Measurements from ENCODE around the gene TOP3B. TPM values are rescaled to one million over a fixed set of nuclear protein-coding genes. Genes with fewer than 3 reads are reported as not detected.

Gene TOP3B
- total and polyA plus RNA-seq, 10 of the 15 experiments (the other 5 are each of a cell fraction or from before 2014, with no cell fraction given) = 0.60 to 47.3 (median 33.7) TPM

DNA sequence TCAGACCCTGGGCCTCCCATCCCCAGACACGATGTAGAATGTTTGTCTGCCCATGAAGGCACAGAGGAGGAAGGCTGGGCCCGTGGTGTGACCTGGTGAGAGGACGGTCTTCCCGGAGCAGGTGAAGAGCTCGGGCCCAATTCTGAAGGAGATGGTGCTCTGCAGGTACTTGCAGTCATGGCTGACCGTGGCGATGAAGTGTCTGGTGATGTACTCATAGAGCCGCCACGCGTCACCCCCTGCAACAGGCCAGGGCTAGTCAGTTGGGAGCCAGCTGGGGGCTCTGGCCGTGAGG is 20.0 kb downstream of the TOP3B start:
- TF ChIP-seq BHLHE40 (IDR thresholded peaks at IDR 0.05; ENCODE audit: borderline replicate concordance in 1 of 2, low read depth in 2 of 2, low read length in 1 of 2) (no peak), ZNF217 (IDR thresholded peaks at IDR 0.05) (no peak), CHD2 (IDR thresholded peaks at IDR 0.05; ENCODE audit: borderline replicate concordance, low read depth, low read length) (no peak), MEF2B (IDR thresholded peaks at IDR 0.05; ENCODE audit: partially characterized antibody, poor library complexity, severe bottlenecking) (no peak), NR2F1 (conservative IDR thresholded peaks at IDR 0.05) (no peak), ZBED1 (IDR thresholded peaks at IDR 0.05; ENCODE audit: borderline replicate concordance) (no peak), TBL1XR1 (IDR thresholded peaks at IDR 0.05; ENCODE audit: low read depth, low read length) (no peak), ZNF622 (IDR thresholded peaks at IDR 0.05) (no peak), HDGF (IDR thresholded peaks at IDR 0.05) (no peak), ZNF207 (IDR thresholded peaks at IDR 0.05; ENCODE audit: borderline replicate concordance) (no peak), POLR2AphosphoS2 (IDR thresholded peaks at IDR 0.05; ENCODE audit: low read depth, low read length) (no peak), SUPT20H (IDR thresholded peaks at IDR 0.05; ENCODE audit: borderline replicate concordance, control insufficient read depth, low read depth, low read length) (no peak), ZSCAN29 (IDR thresholded peaks at IDR 0.05) (no peak)
- TF ChIP-seq, protein P1, sequence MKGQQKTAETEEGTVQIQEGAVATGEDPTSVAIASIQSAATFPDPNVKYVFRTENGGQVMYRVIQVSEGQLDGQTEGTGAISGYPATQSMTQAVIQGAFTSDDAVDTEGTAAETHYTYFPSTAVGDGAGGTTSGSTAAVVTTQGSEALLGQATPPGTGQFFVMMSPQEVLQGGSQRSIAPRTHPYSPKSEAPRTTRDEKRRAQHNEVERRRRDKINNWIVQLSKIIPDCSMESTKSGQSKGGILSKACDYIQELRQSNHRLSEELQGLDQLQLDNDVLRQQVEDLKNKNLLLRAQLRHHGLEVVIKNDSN (IDR thresholded peaks at IDR 0.05; ENCODE audit: borderline replicate concordance, extremely low read length, insufficient read depth, low read depth, low read length) = no peak
- TF ChIP-seq, protein P2, sequence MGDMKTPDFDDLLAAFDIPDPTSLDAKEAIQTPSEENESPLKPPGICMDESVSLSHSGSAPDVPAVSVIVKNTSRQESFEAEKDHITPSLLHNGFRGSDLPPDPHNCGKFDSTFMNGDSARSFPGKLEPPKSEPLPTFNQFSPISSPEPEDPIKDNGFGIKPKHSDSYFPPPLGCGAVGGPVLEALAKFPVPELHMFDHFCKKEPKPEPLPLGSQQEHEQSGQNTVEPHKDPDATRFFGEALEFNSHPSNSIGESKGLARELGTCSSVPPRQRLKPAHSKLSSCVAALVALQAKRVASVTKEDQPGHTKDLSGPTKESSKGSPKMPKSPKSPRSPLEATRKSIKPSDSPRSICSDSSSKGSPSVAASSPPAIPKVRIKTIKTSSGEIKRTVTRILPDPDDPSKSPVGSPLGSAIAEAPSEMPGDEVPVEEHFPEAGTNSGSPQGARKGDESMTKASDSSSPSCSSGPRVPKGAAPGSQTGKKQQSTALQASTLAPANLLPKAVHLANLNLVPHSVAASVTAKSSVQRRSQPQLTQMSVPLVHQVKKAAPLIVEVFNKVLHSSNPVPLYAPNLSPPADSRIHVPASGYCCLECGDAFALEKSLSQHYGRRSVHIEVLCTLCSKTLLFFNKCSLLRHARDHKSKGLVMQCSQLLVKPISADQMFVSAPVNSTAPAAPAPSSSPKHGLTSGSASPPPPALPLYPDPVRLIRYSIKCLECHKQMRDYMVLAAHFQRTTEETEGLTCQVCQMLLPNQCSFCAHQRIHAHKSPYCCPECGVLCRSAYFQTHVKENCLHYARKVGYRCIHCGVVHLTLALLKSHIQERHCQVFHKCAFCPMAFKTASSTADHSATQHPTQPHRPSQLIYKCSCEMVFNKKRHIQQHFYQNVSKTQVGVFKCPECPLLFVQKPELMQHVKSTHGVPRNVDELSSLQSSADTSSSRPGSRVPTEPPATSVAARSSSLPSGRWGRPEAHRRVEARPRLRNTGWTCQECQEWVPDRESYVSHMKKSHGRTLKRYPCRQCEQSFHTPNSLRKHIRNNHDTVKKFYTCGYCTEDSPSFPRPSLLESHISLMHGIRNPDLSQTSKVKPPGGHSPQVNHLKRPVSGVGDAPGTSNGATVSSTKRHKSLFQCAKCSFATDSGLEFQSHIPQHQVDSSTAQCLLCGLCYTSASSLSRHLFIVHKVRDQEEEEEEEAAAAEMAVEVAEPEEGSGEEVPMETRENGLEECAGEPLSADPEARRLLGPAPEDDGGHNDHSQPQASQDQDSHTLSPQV (IDR thresholded peaks at IDR 0.05) = no peak
- Histone ChIP-seq H3K9me3 (replicated peaks; ENCODE audit: control insufficient read depth, insufficient read depth, low read length) (no peaks in the 10 kb centered on the region), H3K9ac (ENCODE audit: control insufficient read depth, insufficient read depth, low read length) (no peak overlapping the region), H3K4me3 (no peak overlapping the region), H3K27me3 (replicated peaks in 1 of 2; ENCODE audit: control insufficient read depth in 2 of 2, insufficient read depth in 2 of 2, low read length in 1 of 2) (no peaks in the 10 kb centered on the region), H3K36me3 (ENCODE audit: control insufficient read depth in 2 of 2, insufficient read depth in 2 of 2, low read length in 1 of 2) (peaks cover 13 to 14% of the 10 kb centered on the region in 2 experiments; a peak in 3 of 4 replicates), H3K4me1 (ENCODE audit: control insufficient read depth, insufficient read depth, low read length) (no peaks in the 10 kb centered on the region), H3K79me2 (ENCODE audit: control insufficient read depth, insufficient read depth, low read length) (no peaks in the 10 kb centered on the region), H3K4me2 (ENCODE audit: control insufficient read depth, insufficient read depth) (no peak overlapping the region), H2AFZ (ENCODE audit: control insufficient read depth, low read depth, low read length) (no peak overlapping the region), H4K20me1 (ENCODE audit: control insufficient read depth, insufficient read depth) (no peaks in the 10 kb centered on the region), H3K27ac (ENCODE audit: control insufficient read depth, insufficient read depth) (no peak overlapping the region)
- intact Hi-C loops (cut with micrococcal nuclease; ENCODE audit: unreplicated experiment) (no loop called here), in situ Hi-C loops (cut with MboI) (no loop called here)
- no TSS peak for BruUV-seq (replicated peaks)
- WGBS (ENCODE audit: insufficient coverage, insufficient replicate concordance, low lambda C conversion rate, missing lambda C conversion rate) = 95% methylated on average over 11 of the region's 11 CpGs
- ChIA-PET CTCF (no interaction called here), RAD21 (ENCODE audit: unreplicated experiment) (no interaction called here), SMC1A (ENCODE audit: uncharacterized antibody, unreplicated experiment) (no interaction called here), POLR2A (interaction anchor here (1.1 kb wide), 1 partner anchor 10 kb away, joined by 3 read pairs; no protein-coding TSS in a partner anchor)
- no peak for DNase-seq (ENCODE audit: low read depth, low spot score)
- no peak for ATAC-seq
- no peak for FAIRE-seq
